GM19043 (cell line): ENCODE data around the gene TBX10.

Experiments used
- ATAC-seq: cut with Tn5 transposase; IDR thresholded peaks from one replicate; pipeline ENCODE4 v1.9.1; 2021; ENCODE audit warnings: low read depth; ENCODE audit not compliant: unreplicated experiment

The TBX10 gene

GRCh38 chr11:67582011-67582410, 57.6 kb downstream of the TBX10 start:
- ATAC-seq: no peak

GRCh38 chr11:67581469-67581868, 58.1 kb downstream of the TBX10 start:
- no peak for ATAC-seq
